ENCODE results near the gene IDH2. TPM values are rescaled to one million over a fixed set of nuclear protein-coding genes. Genes with fewer than 3 reads are reported as not detected.

IDH2 gene
- total and polyA plus RNA-seq, 2 of the 13 experiments (the other 11 are each of a cell fraction or from before 2014, with no cell fraction given): 121 to 145 TPM

GRCh38 chr15:90059208-90059985, 42.9 kb downstream of the IDH2 start (continued):
- TF ChIP-seq THAP9 (CRISPR knock-in tag; IDR thresholded peaks at IDR 0.05; ENCODE audit: borderline replicate concordance) (0 out of 2 replicates have a peak, but pooled peaks have one; percentile 38), SAP130 (CRISPR knock-in tag; IDR thresholded peaks at IDR 0.05; ENCODE audit: low read depth) (peak; percentile 39), KDM2A (CRISPR knock-in tag; IDR thresholded peaks at IDR 0.05; ENCODE audit: borderline replicate concordance, low read depth) (peak; percentile 31; the same call in 1 of the 2 replicates), ZNF687 (CRISPR knock-in tag; IDR thresholded peaks at IDR 0.05) (peak; percentile 92), ERF (CRISPR knock-in tag; IDR thresholded peaks at IDR 0.05) (0 out of 2 replicates have a peak, but pooled peaks have one; percentile 15), ZBTB34 (CRISPR knock-in tag; IDR thresholded peaks at IDR 0.05) (no peak), ZFP91 (CRISPR knock-in tag; IDR thresholded peaks at IDR 0.05; ENCODE audit: borderline replicate concordance) (peak; percentile 34; the same call in 1 of the 2 replicates), ZBTB7B (CRISPR knock-in tag; IDR thresholded peaks at IDR 0.05) (0 out of 2 replicates have a peak, but pooled peaks have one; percentile 17), ETV5 (CRISPR knock-in tag; IDR thresholded peaks at IDR 0.05; ENCODE audit: borderline replicate concordance) (peak; percentile 43; the same call in 1 of the 2 replicates), ZFY (CRISPR knock-in tag; IDR thresholded peaks at IDR 0.05) (peak; percentile 53), PHF8 (CRISPR knock-in tag; IDR thresholded peaks at IDR 0.05) (0 out of 2 replicates have a peak, but pooled peaks have one; percentile 19), ZFX (CRISPR knock-in tag; IDR thresholded peaks at IDR 0.05; ENCODE audit: low read depth) (peak; percentile 73), IRF9 (CRISPR knock-in tag; IDR thresholded peaks at IDR 0.05; ENCODE audit: borderline replicate concordance) (no peak), ZNF629 (CRISPR knock-in tag; conservative IDR thresholded peaks at IDR 0.05) (0 out of 2 replicates have a peak, but pooled peaks have one; percentile 40), KAT8 (CRISPR knock-in tag; IDR thresholded peaks at IDR 0.05) (0 out of 2 replicates have a peak, but pooled peaks have one; percentile 26), CBX2 (IDR thresholded peaks at IDR 0.05; ENCODE audit: low read depth, low read length) (no peak), CBX2 (CRISPR knock-in tag; IDR thresholded peaks at IDR 0.05; ENCODE audit: low read depth) (no peak)
